NCI-H524 (cell line): ENCODE data around the gene SP100.
"Not testable (repeated sequence)": the region's sequence is repeated elsewhere in the genome, so short reads cannot be mapped to it uniquely, and the experiment has no call there.

Source experiments
- DNase-seq, 2 experiments: peaks; one replicate each; lab custom pipeline; 2025; lab: John Stamatoyannopoulos, UW

SP100 gene

GRCh38 chr2:230416061-230416721, at the start of gene SP100:
Gene SP100, plus strand, starts transcription at chr2:230416201. Its CDS starts 96 bp downstream, at chr2:230416297.
- no peak for DNase-seq

DNA sequence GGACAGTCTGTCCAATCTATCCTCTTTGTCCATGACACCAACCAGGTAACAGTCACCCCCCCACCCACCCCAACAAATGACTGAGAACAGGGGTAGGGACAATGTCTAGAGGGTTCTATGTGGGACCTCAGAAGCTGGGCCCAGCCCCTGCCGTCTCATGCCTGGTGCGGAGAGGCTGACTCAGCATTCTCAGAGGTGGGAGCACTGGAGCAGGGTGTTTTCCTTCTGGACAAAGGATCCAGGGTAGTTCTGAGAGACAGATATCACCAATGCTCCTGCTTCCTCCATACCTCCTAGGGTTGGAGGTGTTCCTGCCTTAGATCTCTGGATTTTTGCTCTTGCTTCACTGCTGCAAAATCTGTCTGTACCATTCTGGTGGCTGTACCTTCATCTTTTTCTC, 33.9 kb upstream of the SP100 start:
- no peak for DNase-seq

- DNase-seq = no peak
Observed at GRCh38 chr2:230383453-230383852, 32.5 kb upstream of the SP100 start.

- no peak for DNase-seq
Observed at GRCh38 chr2:230384986-230385385, 31.0 kb upstream of the SP100 start.

GRCh38 chr2:230394301-230394700, 21.7 kb upstream of the SP100 start:
- DNase-seq = no peak

- DNase-seq = not testable (repeated sequence)
Observed at GRCh38 chr2:230398698-230399097, 17.3 kb upstream of the SP100 start.

DNA sequence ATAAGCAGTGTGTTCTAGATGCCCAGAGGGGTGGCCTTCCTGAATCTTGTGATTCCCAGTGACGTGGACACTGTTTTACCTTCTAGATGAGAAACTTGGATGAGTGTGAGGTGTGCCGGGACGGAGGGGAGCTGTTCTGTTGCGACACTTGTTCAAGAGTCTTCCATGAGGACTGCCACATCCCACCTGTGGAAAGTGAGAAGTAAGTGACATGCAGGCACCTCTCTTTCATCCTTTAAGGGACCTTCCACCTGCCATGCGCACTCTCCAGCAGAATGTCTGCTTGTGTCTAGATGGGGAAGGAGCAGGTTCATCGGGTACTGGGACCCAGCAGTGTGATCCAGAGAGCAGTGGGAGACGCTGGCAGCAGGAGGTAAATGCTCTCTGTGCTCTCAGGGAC, 16.0 kb upstream of the SP100 start:
- no peak for DNase-seq

- no peak for DNase-seq
Observed at GRCh38 chr2:230400454-230400853, 15.5 kb upstream of the SP100 start.

DNA sequence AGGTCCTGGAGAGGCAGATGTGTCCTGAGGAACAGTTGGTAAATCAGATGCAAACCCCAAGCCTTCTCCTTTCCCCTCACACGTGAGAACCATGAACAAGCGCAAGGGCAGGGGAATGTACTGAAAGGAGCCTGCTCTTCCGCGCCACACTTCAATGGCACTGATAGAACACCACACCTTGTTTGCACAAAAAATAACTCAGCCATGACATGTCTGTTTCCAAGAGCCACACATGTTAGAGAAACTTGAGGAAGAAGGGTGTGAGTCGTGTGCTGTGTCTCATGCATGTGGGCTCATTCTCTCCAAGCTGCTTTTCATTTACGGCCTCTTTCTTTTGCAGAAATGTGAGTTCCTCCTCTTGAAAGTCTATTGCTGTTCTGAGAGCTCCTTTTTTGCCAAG, 15.0 kb upstream of the SP100 start:
- not testable (repeated sequence) for DNase-seq

- no peak for DNase-seq
Observed at GRCh38 chr2:230403746-230404145, 12.3 kb upstream of the SP100 start.

DNA sequence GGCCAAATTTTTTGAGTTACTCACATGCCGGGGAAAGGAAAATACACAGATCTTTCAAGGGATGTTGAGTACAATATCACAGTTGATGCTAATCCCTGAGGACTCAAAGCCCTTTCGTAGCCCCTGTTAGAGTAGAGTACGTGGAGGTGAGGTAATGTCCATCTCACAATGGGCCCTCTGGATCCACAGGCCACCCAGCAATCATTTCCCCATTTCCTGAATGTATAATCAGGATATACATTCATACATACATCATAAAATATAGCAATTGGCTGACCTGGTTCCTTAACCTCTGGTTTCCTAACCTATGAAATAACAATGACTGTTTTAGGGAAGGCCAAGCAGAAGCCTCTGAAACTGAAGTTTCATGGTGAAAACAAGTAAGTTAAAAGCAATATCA, 10.2 kb upstream of the SP100 start:
- no peak for DNase-seq

DNA sequence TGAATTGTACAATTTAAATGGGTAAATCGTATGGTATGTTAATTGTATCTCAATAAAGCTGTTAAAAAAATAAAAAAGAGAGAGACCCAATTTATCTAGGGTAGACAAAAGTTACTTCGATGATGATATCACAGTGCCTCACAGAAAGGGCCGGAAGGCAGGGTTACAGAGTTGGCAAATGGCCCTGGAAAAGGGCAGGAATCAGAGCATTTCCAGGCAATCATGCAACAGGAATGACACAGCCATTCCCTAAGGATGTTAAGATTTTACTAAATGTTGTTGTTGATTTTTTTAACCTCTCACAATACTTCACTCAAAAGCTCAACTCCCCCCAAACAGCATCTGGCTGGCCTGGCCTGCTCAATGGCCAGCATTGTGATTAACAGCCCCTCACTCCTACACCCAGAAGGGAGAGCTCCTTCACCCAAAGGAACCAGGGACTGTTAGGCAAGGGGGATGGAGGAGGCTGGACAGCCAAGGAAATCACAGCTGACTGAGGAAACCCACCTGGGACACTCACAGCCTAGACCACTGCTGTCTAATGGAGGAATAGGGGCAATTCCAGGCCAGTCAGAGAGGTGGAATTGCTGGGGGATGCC, 7.7 kb upstream of the SP100 start:
- DNase-seq = no peak

- not testable (repeated sequence) for DNase-seq
Observed at GRCh38 chr2:230409316-230409715, 6.7 kb upstream of the SP100 start.

DNA sequence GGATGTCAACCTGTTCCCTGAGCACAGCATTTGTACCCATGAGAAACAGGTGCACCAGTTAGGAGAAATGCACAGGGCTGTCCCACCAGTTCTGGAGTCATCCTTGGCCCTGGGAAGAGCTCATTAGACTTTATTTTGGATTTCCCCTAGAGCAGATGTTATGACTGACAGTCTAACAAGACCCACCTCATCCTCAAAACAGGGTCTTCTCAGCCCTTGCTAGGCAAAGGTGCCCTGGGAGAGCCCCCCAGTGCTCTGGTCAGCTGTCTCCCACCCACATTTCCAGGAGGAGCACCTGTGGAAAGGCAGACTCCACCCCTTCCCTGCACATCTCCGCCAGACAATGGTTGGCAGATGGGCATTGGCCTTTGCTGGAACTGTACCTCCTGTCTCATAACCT, 5.7 kb upstream of the SP100 start:
- no peak for DNase-seq

- DNase-seq = no peak
Observed at GRCh38 chr2:230410861-230411569, 5.0 kb upstream of the SP100 start.

DNA sequence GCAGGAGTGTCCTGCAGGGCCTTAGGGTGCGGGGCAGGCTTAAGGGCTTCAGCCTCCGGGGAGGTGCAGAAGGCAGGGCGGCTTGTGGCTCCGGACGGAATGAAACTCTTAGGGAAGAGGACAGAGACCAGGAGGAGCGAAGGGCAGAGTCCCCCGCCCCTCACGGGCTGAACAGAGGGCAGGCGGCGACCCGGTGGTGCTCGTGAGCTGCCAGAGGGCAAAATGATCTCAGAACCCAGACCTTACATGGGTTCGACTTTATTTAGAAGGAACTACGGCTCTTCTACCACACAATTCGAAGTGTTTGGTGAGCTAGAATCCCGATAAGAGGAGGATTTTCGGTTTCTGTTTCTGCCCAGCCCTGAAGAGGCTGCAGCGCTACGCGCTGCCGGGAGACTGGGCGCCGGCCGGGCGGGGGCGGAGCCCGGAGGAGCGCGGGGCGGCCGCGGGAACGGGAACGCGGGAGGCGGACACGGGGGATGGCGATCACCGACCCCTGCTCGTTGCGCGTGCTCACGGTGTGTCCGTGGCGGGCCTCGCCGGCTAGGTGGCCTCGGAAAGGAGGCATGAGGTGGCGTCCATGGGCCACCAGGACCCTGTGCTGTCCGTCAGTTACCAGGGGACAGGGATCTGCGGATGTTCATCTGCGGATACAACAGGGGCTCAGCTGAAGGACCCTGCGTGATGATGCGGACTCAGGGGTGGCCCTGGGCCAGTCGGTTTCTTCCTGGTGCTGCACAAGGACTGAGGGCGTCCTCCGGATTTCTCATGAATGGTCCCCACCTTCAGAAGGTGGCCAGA, 4.2 kb upstream of the SP100 start:
- DNase-seq = peak; percentile 10 to 46

- DNase-seq = no peak
Observed at GRCh38 chr2:230412371-230412711, 3.7 kb upstream of the SP100 start.

- DNase-seq = no peak
Observed at GRCh38 chr2:230412846-230413245, 3.2 kb upstream of the SP100 start.

DNA sequence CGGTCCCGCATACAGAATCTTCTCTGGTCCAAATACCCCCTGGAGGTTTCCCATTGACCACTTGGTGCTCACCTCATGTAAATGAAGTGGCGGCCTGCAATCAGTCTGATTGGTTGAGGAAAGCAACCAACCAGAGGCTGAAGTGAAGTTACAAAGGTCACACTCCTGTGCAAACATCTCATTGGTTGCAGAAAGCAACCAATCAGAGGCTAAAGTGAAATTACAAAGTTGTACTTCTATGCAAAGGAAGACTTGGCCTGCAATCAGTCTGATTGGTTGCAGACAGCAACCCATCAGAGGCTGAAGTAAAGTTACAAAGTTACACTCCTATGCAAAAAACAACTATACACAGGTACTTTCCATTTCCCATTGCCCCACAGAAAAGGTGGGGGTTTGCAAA, 2.5 kb upstream of the SP100 start:
- no peak for DNase-seq

GRCh38 chr2:230414302-230414701, 1.7 kb upstream of the SP100 start:
- DNase-seq = no peak

- no peak for DNase-seq
Observed at GRCh38 chr2:230417436-230417835, 1.4 kb downstream of the SP100 start.

GRCh38 chr2:230418341-230419016, 2.5 kb downstream of the SP100 start:
- no peak for DNase-seq
